PC-3 (cell line): Measurements from ENCODE around the gene SELENOS.

Source experiments
- CTCF ChIP-seq: fragments of 300-600 bp; sonication (generic); conservative IDR thresholded peaks from 2 replicates; pipeline ENCODE4 v1.5.1; 2017; ENCODE audit warnings: antibody characterized with exemption, low read depth, mild to moderate bottlenecking, low read length
- EZH2 ChIP-seq: fragments of 300-600 bp; sonication (generic); IDR thresholded peaks from one replicate; pipeline ENCODE4 v1.6.1; 2017; ENCODE audit warnings: antibody characterized with exemption, mild to moderate bottlenecking, low read length; ENCODE audit not compliant: unreplicated experiment

GRCh38 chr15:101232677-101233076 is 44.6 kb downstream of the SELENOS start:
- no peak for TF ChIP-seq EZH2
- no peak for TF ChIP-seq CTCF
